HG03175 (cell line): ENCODE measurements around the gene TBC1D1.

ENCODE experiments used
- ATAC-seq: cut with Tn5 transposase; IDR thresholded peaks from one replicate; pipeline ENCODE4 v1.9.1; 2021; ENCODE audit warnings: mild to moderate bottlenecking, moderate library complexity; ENCODE audit not compliant: unreplicated experiment

The TBC1D1 gene, protein sequence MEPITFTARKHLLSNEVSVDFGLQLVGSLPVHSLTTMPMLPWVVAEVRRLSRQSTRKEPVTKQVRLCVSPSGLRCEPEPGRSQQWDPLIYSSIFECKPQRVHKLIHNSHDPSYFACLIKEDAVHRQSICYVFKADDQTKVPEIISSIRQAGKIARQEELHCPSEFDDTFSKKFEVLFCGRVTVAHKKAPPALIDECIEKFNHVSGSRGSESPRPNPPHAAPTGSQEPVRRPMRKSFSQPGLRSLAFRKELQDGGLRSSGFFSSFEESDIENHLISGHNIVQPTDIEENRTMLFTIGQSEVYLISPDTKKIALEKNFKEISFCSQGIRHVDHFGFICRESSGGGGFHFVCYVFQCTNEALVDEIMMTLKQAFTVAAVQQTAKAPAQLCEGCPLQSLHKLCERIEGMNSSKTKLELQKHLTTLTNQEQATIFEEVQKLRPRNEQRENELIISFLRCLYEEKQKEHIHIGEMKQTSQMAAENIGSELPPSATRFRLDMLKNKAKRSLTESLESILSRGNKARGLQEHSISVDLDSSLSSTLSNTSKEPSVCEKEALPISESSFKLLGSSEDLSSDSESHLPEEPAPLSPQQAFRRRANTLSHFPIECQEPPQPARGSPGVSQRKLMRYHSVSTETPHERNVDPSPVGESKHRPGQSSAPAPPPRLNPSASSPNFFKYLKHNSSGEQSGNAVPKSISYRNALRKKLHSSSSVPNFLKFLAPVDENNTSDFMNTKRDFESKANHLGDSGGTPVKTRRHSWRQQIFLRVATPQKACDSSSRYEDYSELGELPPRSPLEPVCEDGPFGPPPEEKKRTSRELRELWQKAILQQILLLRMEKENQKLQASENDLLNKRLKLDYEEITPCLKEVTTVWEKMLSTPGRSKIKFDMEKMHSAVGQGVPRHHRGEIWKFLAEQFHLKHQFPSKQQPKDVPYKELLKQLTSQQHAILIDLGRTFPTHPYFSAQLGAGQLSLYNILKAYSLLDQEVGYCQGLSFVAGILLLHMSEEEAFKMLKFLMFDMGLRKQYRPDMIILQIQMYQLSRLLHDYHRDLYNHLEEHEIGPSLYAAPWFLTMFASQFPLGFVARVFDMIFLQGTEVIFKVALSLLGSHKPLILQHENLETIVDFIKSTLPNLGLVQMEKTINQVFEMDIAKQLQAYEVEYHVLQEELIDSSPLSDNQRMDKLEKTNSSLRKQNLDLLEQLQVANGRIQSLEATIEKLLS (N-terminal part only)

DNA sequence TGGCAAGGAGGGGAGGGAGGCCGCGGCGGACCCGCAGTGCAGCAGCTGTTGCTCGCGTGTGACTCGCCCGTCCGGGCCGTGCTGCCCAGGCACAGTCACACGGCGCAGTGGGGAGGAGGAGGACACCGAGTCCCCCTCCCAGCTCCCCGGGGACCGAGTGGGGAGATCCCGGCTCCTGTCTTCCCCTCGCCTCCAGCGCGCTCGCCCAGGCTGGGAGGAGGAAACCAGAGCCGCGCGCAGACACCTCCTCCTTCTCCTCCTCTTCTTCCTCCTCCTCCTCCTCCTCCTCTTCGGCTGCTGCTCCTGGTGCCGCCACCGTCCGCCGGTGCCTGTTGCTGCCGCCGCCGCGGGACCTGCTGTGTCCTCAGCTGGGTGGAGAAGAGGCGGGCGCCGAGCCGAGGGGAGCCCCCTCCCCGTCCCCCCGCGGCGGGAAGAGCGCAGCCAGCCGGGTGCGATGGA, at the start of gene TBC1D1:
TSS of gene TBC1D1 (plus strand) at position 284 of the 459 bp plus-strand sequence. CDS start 11,012 bp downstream, outside the sequence.
- ATAC-seq = peak; percentile 23

DNA sequence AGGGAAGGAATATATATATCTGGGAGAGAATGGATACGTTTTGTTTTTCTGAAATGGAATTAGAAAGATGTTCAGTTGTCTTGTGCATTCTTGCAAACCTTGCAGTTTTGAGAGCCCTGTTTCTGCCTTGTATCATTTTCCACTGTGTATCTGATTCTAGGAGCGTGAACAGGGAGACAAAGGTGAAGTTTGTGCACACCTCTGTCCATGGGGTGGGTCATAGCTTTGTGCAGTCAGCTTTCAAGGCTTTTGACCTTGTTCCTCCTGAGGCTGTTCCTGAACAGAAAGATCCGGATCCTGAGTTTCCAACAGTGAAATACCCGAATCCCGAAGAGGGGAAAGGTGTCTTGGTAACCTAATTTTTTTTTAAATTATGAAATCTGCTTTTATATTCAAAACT, 46.7 kb upstream of the TBC1D1 start:
- no peak for ATAC-seq

DNA sequence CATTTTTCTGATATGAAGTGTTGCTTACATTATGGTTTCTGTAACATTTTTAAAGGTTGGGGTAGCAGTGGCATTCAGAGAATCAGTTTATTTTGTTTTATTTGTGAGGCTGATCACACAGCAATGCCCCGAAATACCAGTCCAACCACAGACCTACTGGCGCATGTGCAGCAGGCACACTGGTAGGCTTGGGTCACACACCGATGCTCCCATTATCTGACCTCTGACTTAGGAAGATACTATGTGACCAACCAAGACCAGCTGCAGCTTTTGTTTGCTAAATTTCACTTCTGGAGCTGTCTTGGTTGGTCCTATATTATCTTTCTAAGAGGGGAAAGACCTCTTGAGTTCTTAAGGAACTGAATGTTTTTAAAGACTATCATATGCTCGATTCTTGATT, 45.7 kb upstream of the TBC1D1 start:
- no peak for ATAC-seq

DNA sequence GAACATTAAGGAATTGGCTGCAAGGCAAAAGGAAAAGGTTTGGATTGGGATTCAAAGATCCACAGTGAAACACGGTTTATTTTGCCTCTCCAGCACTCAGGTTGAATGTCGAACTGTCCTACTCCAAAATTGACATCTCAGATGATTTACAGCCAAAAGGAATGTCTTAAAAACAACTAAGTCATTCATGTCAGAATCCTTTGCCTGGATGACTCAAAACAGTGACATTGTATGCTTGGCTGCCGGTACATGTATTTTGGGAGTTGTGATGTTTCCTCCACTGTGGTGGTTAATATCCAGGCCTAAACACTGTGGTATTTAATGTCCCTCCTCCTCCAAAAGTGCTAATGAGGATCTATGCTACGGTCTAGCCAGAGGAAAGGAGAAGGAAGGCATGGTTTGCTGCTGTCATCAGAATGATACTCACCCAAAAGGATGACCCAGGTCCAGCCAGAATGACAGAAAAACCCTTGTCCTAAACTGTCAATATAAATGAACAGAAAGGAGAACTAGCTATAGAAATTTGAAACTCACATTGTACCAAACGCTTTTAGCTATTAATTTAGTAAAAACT, 43.5 kb upstream of the TBC1D1 start:
- no peak for ATAC-seq

DNA sequence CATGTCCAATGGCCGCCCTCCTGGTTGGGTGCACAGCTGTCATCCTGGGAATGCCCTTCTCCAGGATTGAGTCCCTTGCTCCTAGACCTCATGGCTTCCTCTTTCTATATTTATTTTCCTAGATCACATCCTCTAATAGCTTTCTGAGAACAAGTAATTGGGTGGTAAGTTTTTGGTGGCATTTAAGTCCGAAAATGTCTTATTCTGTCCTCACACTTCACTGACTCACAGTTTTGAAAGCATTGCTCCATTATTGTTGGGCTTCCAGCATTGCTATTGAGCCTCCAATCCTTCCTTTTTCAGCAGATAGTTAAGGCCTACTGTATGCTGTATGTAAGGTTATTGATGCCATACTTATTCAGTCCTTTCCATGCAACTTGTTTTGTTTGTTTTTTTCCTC, 38.5 kb upstream of the TBC1D1 start:
- ATAC-seq = no peak

DNA sequence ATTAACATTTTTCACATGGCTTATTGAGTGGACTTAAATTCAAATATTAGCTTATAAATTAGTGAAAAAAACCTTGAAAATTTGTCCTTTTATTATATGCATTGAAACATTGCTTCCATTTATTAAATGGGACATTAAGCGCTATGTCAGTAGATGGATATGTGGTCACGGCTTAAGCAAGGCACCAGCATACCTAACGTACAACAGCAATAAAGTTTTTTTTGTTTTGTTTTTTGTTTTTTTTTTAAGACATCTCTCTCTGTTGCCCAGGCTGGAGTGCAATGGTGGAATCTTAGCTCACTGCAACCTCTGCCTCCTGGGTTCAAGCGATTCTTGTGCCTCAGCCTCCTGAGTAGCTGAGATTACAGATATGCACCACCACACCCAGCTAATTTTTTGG, 32.8 kb upstream of the TBC1D1 start:
- ATAC-seq = no peak

DNA sequence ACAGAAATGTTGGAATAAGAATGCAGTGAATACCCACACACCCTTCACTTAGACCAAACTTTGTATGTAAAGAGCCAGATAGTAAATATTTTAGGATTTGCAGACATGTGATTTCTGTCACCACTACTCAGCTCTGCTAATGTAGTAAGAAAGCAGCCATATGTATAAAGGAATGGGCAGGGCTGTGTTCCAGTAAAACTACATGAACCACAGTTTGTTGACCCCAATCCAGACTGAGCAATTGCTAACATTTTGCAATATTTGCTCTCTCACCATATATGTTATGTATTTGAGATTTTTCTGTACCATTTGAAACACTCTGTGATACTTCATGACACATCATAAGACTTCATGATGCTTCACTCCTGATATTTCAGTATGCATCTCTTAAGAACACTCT, 32.0 kb upstream of the TBC1D1 start:
- no peak for ATAC-seq

DNA sequence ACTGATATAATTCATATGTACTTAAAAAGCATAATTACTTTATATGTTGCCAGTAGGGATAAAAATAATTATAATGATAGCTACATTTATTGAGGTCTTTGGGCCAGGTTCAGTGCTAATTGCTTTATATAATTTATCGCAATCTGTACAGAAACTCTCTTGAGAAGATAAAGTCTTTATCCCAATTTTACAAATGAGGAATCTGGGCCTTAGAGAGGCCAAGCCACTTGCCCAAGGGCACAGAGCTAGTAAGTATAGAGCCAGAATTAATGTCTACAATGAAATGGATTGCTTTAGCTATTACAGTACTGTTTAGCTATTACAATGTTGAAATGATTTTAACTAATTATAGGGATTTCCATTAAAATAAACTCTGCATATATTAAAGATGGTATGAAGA, 30.6 kb upstream of the TBC1D1 start:
- ATAC-seq = no peak

DNA sequence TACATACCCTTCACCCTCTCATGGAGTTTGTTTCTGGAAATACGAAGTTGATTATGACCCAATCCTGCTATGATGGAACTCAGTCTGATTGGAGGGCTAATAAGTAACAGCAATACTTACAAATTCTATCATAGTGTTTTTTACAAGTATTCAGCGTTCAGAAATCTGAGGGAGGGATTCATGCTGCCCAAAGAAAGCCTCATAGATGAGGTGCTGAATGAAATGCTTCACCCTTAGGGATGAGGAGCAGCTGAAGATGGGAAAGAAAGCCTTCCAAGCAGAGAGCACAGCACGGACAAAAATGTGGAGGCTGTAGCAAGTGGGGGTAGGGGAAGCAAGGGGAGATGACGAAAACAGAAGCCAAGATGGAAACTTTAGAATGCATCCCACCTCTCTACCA, 27.9 kb upstream of the TBC1D1 start:
- ATAC-seq = no peak

DNA sequence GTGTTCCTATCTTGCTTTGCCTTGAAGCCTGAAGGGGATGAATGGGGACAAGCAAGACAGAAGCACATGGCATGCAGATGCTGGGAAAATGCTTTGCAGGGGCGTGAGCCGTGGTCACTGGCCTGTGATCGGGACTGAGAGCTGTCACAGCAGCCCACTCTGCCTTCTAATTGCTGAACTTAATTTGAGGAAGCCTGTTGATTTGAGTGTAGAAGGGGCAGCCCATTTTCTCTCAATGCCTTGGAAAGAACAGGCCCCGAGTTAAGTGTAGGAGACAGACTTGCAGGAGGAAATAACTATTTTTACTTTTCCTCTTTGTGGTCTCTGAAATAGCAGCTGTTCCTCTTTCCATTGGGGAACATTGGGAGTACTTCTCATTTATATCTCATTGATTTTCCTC, 26.1 kb upstream of the TBC1D1 start:
- no peak for ATAC-seq

DNA sequence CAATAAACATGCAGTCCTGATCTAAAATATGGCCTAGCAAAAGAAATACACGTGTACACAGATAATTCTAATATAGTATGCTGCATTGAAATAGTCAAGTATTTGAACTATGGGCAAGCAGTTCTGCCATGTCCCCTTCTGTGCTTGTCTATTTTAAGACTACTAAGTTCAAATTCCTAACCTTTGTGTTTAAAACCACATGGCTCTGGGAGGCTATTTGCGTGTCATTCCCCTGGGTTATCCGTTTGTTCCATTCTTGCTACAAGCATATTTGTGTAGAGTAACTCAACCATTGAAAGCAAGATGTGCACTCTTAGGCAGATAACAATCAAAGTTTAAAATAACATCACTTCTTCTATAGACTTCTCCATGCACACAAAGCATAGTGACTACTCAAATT, 25.4 kb upstream of the TBC1D1 start:
- ATAC-seq = no peak

DNA sequence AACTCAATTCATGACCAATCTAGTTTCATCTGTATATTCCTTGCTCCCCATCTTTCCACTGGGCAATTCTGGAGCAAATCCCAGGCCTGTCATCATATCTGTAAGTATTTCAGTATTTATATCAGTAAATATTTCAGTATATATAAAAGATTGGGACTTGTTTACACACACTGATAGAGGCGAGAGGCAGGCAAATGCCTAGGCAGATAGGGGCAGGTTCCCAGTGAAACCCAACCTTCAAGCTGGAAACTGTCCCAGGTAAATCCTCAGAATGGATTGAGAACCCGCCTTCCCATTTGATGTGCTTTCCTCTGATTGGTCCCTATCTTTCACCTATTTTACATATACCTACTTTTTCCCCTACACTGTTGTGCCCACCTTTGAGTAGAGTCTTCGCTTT, 23.8 kb upstream of the TBC1D1 start:
- no peak for ATAC-seq

DNA sequence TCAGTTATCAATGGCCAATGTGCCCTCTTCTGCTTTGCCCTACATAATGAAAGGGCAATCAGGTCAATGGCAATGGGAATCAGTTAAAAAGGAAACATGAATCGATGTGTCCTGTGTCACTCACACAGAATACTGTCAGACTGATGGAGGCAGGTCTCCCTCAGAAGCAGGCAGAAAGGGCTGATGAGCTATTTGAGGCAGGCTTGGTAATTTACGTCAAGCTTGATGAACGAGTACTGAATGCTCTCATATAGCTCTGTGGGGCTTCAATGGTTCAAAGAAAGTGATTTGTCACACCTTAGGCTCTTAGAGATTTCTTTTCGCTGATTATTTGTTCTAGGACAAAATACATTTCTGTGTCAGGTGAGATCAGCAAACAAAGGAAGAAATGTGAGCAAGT, 22.6 kb upstream of the TBC1D1 start:
- ATAC-seq = no peak

DNA sequence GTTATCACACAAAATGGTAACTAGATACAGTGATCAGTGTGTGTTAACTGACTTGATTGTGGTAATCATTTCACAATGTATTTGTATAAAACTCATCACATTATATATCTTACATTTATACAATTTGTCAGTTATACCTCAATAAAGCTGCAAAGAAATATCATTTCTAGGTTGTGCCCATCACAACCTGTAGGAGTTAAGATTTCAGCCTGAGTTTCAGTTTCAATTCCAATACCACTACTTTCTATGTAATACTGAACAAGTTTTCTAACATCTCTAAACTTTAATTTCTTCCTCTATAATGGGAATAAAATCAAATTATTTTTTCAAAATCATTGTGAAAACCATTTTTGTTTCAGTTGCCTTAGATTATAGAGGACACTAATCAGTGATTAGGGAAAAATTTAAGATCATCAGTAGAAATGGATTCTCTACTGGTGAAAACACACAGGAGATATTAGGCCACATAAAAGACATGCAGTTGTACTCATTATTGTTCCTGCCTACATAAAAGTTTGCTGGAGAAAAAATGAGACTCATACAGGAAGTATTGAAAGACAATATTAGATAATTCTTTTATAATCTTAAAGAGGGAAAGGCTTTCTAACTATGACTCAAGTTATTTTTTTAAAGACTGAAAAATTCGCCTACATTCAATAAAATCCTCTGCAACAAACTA, 18.4 kb upstream of the TBC1D1 start:
- ATAC-seq = peak; percentile 68

DNA sequence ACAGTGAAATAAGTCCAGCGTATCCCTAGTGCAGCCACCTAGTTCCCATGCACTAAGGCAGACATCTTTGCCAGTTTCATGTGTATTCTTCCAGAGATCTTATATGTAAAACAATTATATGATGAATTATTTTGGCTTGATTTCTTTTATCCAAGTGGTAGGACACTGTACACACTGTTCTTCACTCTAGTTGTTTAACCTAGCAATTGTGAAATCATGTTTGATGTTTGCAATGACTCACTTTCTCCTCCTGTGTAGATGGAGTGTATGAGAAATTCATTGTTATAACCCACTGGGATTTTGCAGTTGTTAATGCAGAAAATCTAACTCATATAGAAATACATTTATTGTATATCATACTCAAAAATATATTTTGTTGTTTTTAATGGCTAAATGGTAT, 17.5 kb upstream of the TBC1D1 start:
- ATAC-seq = no peak

DNA sequence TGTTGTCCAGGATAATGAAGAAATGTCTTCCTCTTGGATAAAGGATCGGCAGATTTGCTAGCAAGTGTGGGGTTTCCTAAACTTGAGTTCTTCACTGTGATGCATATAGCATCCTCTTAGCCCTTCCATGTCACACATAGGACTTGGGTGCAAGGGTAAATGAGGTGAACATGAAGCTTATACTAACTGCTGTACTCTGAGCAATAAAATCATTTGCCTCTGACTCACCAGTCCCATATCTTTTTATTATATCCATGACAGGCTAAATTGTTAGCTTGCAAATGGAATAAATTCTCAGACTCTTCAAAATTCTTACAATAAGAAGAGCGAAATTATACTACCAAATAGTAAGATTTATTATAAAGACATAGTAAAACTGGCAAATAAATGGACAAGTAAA, 14.7 kb upstream of the TBC1D1 start:
- no peak for ATAC-seq

DNA sequence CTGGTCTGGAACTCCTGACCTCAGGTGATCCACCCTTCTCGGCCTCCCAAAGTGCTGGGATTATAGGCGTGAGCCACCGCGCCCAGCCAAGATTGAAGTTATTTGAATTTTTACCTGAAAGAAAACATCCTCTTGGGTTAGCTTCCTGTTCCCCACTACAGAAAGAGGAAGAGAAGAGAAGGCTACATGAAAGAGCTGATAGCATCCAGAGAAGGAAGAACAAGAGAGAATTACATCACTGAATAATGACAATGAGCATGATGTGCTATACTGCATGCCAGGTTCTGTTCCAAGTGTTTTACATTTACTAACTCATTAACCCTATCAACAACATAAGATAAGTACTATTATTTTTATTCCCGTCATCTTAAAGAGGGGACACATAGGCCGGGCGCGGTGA, 11.5 kb upstream of the TBC1D1 start:
- no peak for ATAC-seq

DNA sequence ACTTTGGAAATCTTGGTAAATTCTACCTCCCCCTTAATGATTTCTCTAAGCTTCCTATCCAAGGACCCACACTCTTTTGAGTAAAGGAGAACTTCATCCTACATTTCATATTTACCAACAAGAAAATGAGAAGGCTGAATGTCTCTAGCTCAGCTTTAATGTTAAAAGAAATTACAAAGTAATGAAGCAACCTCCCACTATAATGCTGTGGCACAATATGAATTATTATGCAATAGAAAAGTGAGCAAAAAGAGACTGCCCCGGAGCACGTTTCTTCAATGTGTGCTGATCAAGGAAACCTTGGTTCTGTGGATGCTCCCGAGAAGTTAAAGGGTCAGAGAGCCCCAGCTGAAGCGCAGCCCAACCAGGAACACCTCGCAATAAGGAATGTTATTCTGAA, 9.1 kb upstream of the TBC1D1 start:
- ATAC-seq = no peak

DNA sequence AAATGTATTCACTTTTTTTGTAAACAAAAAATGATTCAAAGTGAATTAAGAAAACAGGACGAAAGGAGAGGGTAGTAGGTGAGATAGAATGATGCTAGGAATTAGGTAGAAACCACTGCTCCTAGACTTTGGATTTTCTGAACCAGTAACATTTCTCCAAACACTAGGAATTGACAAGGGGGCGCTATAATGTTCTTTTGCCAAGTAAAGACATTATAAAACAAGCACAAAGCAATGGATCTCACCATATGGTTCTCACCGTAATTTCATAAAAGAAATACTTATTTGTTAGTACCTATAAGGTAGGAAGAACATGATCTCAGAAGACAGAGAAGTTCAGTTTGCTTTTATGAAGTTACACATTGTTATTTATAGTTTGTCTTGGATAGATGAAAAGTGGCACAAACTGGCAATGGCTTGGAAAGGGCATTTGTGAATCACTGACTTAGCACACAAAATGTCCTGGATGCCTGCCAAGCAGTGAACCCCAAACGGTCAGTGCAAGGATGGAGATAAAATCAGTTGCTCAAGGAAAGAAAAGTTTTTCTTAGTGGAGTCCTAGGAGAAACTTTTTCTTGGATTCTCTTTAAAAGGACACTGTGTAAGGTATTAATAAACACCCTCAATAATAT, 8.1 kb upstream of the TBC1D1 start:
- ATAC-seq = no peak
